OCI-LY7 (cell line): ENCODE data around the gene COL4A1. TPM values are rescaled to one million over a fixed set of nuclear protein-coding genes. Genes with fewer than 3 reads are reported as not detected.

Experiments used
- BruUV-seq: library from RNA; stranded (reverse); fragments of 400-500 nt; replicated peaks from 2 replicates; lab custom pipeline; 2021; lab: Mats Ljungman, UMichigan
- CTCF ChIA-PET: fragments of 300-600 bp; sonication (Branson Sonifier 250); formaldehyde crosslinking; loops from one replicate; lab custom pipeline; 2022; ENCODE audit warnings: antibody characterized with exemption; ENCODE audit not compliant: unreplicated experiment; lab: Charles Lee
- POLR2A ChIA-PET: fragments of 300-600 bp; sonication (Branson Sonifier 250); formaldehyde crosslinking; loops from one replicate; lab custom pipeline; 2022; ENCODE audit warnings: antibody characterized with exemption; lab: Charles Lee
- DNase-seq: peaks from one replicate; pipeline ENCODE4 v3.0.0-alpha.2; 2015; ENCODE audit warnings: low spot score
- H2AFZ ChIP-seq: fragments of 200-600 bp; sonication (generic), shearing (Covaris generic); 2 replicates; pipeline ENCODE4 v1.6.1; 2014; ENCODE audit warnings: mild to moderate bottlenecking, antibody characterized with exemption, low read length, moderate library complexity
- H3K27ac ChIP-seq: fragments of 200-600 bp; sonication (generic); 2 replicates; pipeline ENCODE4 v1.5.1; 2014; ENCODE audit warnings: mixed run types, low read depth, mild to moderate bottlenecking, moderate library complexity, low read length, inconsistent platforms; ENCODE audit not compliant: poor library complexity, severe bottlenecking
- H3K36me3 ChIP-seq: fragments of 200-600 bp; sonication (generic); 2 replicates; pipeline ENCODE4 v1.6.1; 2014; ENCODE audit warnings: mild to moderate bottlenecking, antibody characterized with exemption, low read length, moderate library complexity, mixed read lengths; ENCODE audit not compliant: insufficient read depth
- H3K4me1 ChIP-seq: fragments of 200-600 bp; sonication (generic); 2 replicates; pipeline ENCODE4 v1.5.1; 2014; ENCODE audit warnings: mild to moderate bottlenecking, low read length; ENCODE audit not compliant: insufficient read depth, poor library complexity, severe bottlenecking
- H3K4me2 ChIP-seq: fragments of 200-600 bp; sonication (generic); 2 replicates; pipeline ENCODE4 v1.6.1; 2014; ENCODE audit warnings: mild to moderate bottlenecking, low read length
- H3K4me3 ChIP-seq: fragments of 200-600 bp; sonication (generic); 2 replicates; pipeline ENCODE4 v1.5.1; 2014; ENCODE audit warnings: mild to moderate bottlenecking, low read depth, low read length; ENCODE audit not compliant: poor library complexity, severe bottlenecking
- H3K79me2 ChIP-seq: fragments of 200-600 bp; sonication (generic); 2 replicates; pipeline ENCODE4 v1.6.1; 2016; ENCODE audit warnings: low read depth, mild to moderate bottlenecking, low read length, moderate library complexity, mixed read lengths; ENCODE audit not compliant: insufficient read depth
- H3K9me2 ChIP-seq: fragments of 200-600 bp; sonication (generic); 2 replicates; pipeline ENCODE4 v1.6.1; 2016; ENCODE audit warnings: mild to moderate bottlenecking, low read length, mixed read lengths; ENCODE audit not compliant: insufficient read depth
- H3K9me3 ChIP-seq: fragments of 200-600 bp; sonication (generic); 2 replicates; pipeline ENCODE4 v1.6.1; 2014; ENCODE audit warnings: mild to moderate bottlenecking, mixed run types, low read length, mixed read lengths
- H4K20me1 ChIP-seq: fragments of 200-600 bp; sonication (generic); 2 replicates; pipeline ENCODE4 v1.6.1; 2014; ENCODE audit warnings: mild to moderate bottlenecking, antibody characterized with exemption, low read length, moderate library complexity, mixed read lengths; ENCODE audit not compliant: insufficient read depth
- EZH2phosphoT487 ChIP-seq: fragments of 200-600 bp; sonication (generic); IDR thresholded peaks from 2 replicates; pipeline ENCODE4 v1.6.1; 2018; ENCODE audit warnings: low read depth, borderline replicate concordance, mild to moderate bottlenecking, mixed run types, antibody characterized with exemption, low read length, moderate library complexity, mixed read lengths
- intact Hi-C: fragments of 100-400 bp; cut with micrococcal nuclease; formaldehyde crosslinking; loops from one replicate; pipeline ENCODE4 v1.10.0; 2022; ENCODE audit not compliant: unreplicated experiment
- total RNA-seq, 2 experiments: library from RNA; depleted of rRNA in 1 of 2; stranded (reverse); fragments of >200 nt in 1 of 2; shearing (Covaris generic) in 1 of 2; gene quantifications; 2 replicates each; pipeline ENCODE4 v1.2.3, GENCODE V29; 2014 to 2022
- TF ChIP-seq, protein P1 (sequence below): fragments of 200-600 bp; sonication (generic); conservative IDR thresholded peaks from 2 replicates; pipeline ENCODE4 v1.5.1; 2014; ENCODE audit warnings: mild to moderate bottlenecking, antibody characterized with exemption, low read length, moderate library complexity, mixed read lengths

COL4A1 gene
- total RNA-seq, 2 experiments from 2014 or later, result 0.06 TPM; not detected in 1

GRCh38 chr13:110237875-110238817 is 68.8 kb downstream of the COL4A1 start:
- Histone ChIP-seq H3K4me3 (no peak overlapping the region), H2AFZ (no peak overlapping the region), H4K20me1 (no peaks in the 10 kb centered on the region), H3K36me3 (no peaks in the 10 kb centered on the region), H3K27ac (no peak overlapping the region), H3K4me1 (no peaks in the 10 kb centered on the region), H3K4me2 (no peak overlapping the region), H3K9me3 (no peaks in the 10 kb centered on the region), H3K79me2 (no peaks in the 10 kb centered on the region), H3K9me2 (no peaks in the 10 kb centered on the region)
- ChIA-PET CTCF (no interaction called here), POLR2A (no interaction called here)
- no peak for DNase-seq
- TF ChIP-seq, protein P1, sequence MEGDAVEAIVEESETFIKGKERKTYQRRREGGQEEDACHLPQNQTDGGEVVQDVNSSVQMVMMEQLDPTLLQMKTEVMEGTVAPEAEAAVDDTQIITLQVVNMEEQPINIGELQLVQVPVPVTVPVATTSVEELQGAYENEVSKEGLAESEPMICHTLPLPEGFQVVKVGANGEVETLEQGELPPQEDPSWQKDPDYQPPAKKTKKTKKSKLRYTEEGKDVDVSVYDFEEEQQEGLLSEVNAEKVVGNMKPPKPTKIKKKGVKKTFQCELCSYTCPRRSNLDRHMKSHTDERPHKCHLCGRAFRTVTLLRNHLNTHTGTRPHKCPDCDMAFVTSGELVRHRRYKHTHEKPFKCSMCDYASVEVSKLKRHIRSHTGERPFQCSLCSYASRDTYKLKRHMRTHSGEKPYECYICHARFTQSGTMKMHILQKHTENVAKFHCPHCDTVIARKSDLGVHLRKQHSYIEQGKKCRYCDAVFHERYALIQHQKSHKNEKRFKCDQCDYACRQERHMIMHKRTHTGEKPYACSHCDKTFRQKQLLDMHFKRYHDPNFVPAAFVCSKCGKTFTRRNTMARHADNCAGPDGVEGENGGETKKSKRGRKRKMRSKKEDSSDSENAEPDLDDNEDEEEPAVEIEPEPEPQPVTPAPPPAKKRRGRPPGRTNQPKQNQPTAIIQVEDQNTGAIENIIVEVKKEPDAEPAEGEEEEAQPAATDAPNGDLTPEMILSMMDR, result no peak
- no peak for TF ChIP-seq EZH2phosphoT487
- intact Hi-C loops, result no loop called here
- no TSS peak for BruUV-seq

- H3K4me2 ChIP-seq, result no peak overlapping the region
- no peaks in the 10 kb centered on the region for H3K36me3 ChIP-seq
- intact Hi-C loops, result no loop called here
- H3K9me2 ChIP-seq, result no peaks in the 10 kb centered on the region
- TF ChIP-seq, protein P1, result no peak
- TF ChIP-seq EZH2phosphoT487, result no peak
- H3K4me3 ChIP-seq, result no peak overlapping the region
- no peaks in the 10 kb centered on the region for H3K4me1 ChIP-seq
- POLR2A ChIA-PET, result no interaction called here
- H3K27ac ChIP-seq, result no peak overlapping the region
- BruUV-seq, result no TSS peak
- H4K20me1 ChIP-seq, result no peaks in the 10 kb centered on the region
- no peak overlapping the region for H2AFZ ChIP-seq
- no peaks in the 10 kb centered on the region for H3K79me2 ChIP-seq
- CTCF ChIA-PET, result no interaction called here
- DNase-seq, result no peak
- H3K9me3 ChIP-seq, result no peaks in the 10 kb centered on the region
Measured at GRCh38 chr13:110236831-110237261, 70.1 kb downstream of the COL4A1 start.

DNA sequence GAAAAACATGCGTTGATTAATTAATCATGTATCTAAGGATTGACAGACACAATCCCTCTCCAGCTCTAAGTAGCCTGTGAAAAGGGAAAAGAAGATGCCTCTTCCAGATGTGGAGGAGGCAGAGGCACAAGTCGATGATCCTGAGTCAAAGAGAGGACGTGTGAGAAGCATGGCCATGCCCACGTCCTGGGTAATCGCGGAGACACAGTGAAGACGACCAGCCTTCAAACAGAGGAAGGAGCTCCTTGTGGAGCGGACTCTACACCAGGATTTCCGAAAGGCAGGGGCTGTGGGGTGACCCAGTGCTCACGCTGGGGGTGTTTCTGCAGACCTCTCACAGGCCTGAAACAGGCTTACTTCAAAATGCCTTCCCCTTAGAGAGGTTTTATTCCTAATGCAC is 70.5 kb downstream of the COL4A1 start:
- no peak for DNase-seq
- ChIA-PET POLR2A (no interaction called here), CTCF (no interaction called here)
- Histone ChIP-seq H2AFZ (no peak overlapping the region), H3K27ac (no peak overlapping the region), H3K4me1 (no peaks in the 10 kb centered on the region), H3K9me3 (no peaks in the 10 kb centered on the region), H4K20me1 (no peaks in the 10 kb centered on the region), H3K79me2 (no peaks in the 10 kb centered on the region), H3K36me3 (no peaks in the 10 kb centered on the region), H3K4me2 (no peak overlapping the region), H3K4me3 (no peak overlapping the region), H3K9me2 (no peaks in the 10 kb centered on the region)
- no peak for TF ChIP-seq EZH2phosphoT487
- TF ChIP-seq, protein P1, result no peak
- no TSS peak for BruUV-seq
- intact Hi-C loops, result no loop called here
